Measurements from ENCODE around the gene HS3ST5.

- TF ChIP-seq EZH2phosphoT487 (IDR thresholded peaks at IDR 0.05; ENCODE audit: low read length): no peak
- no peak for TF ChIP-seq CTCF (IDR thresholded peaks at IDR 0.05; ENCODE audit: low read length)
These were observed 122.6 kb downstream of the HS3ST5 start for GRCh38 chr6:114220241-114220640.

Measured in MM.1S (cell line).